Measurements from ENCODE around the gene METTL2A.
"Not testable (repeated sequence)": the region's sequence is repeated elsewhere in the genome, so short reads cannot be mapped to it uniquely, and the experiment has no call there.

Gene METTL2A

GRCh38 chr17:62423647-62424461, at the start of gene METTL2A:
METTL2A (plus strand) TSS chr17:62423897; CDS start chr17:62423903, 6 bp downstream.
- peak; percentile 91 for DNase-seq

GRCh38 chr17:62380253-62380652, 43.4 kb upstream of the METTL2A start, which contains the start of gene EFCAB3:
EFCAB3 (plus strand) TSS chr17:62380553; CDS start chr17:62382980, 2,427 bp downstream.
- no peak for DNase-seq

- no peak for DNase-seq
Observed at GRCh38 chr17:62381561-62381960, 42.1 kb upstream of the METTL2A start.

GRCh38 chr17:62388856-62389255, 34.8 kb upstream of the METTL2A start:
- no peak for DNase-seq

GRCh38 chr17:62392908-62393307, 30.8 kb upstream of the METTL2A start:
- DNase-seq = no peak

GRCh38 chr17:62398891-62399290, 24.8 kb upstream of the METTL2A start:
- DNase-seq = no peak

- no peak for DNase-seq
Observed at GRCh38 chr17:62405451-62405850, 18.2 kb upstream of the METTL2A start.

- not testable (repeated sequence) for DNase-seq
Observed at GRCh38 chr17:62413090-62413489, 10.6 kb upstream of the METTL2A start.

- not testable (repeated sequence) for DNase-seq
Observed at GRCh38 chr17:62426214-62426613, 2.5 kb downstream of the METTL2A start.

- DNase-seq = not testable (repeated sequence)
Observed at GRCh38 chr17:62435251-62435650, 11.6 kb downstream of the METTL2A start.

GRCh38 chr17:62441181-62441580, 17.5 kb downstream of the METTL2A start:
- DNase-seq = not testable (repeated sequence)

GRCh38 chr17:62444063-62444462, 20.4 kb downstream of the METTL2A start:
- no peak for DNase-seq

- DNase-seq = not testable (repeated sequence)
Observed at GRCh38 chr17:62445791-62446190, 22.1 kb downstream of the METTL2A start.

- not testable (repeated sequence) for DNase-seq
Observed at GRCh38 chr17:62452195-62452594, 28.5 kb downstream of the METTL2A start.

- not testable (repeated sequence) for DNase-seq
Observed at GRCh38 chr17:62453041-62453440, 29.3 kb downstream of the METTL2A start.

- DNase-seq = not testable (repeated sequence)
Observed at GRCh38 chr17:62453656-62454055, 30.0 kb downstream of the METTL2A start.

GRCh38 chr17:62454111-62454510, 30.4 kb downstream of the METTL2A start:
- DNase-seq = not testable (repeated sequence)

GRCh38 chr17:62456016-62456415, 32.3 kb downstream of the METTL2A start:
- no peak for DNase-seq

GRCh38 chr17:62458483-62458882, 34.8 kb downstream of the METTL2A start:
- DNase-seq = not testable (repeated sequence)

- not testable (repeated sequence) for DNase-seq
Observed at GRCh38 chr17:62464422-62464821, 40.7 kb downstream of the METTL2A start.

- DNase-seq = not testable (repeated sequence)
Observed at GRCh38 chr17:62465271-62465670, 41.6 kb downstream of the METTL2A start.

GRCh38 chr17:62470666-62471379, 47.1 kb downstream of the METTL2A start:
- DNase-seq = peak; percentile 66

- DNase-seq = not testable (repeated sequence)
Observed at GRCh38 chr17:62471380-62471880, 47.7 kb downstream of the METTL2A start.
